T-helper 2 cell treated with Interferon-gamma antibody and Interleukin-4, amounts not matched to agents 5 μg/mL and 100 μg/mL, for 36 hours (primary cell): ENCODE measurements around the gene KLRF2.
A peak's percentile ranks its signal among the peaks of the same experiment; 100 is the strongest.

Source experiments
- DNase-seq: peaks from one replicate; pipeline ENCODE4 v3.0.0; 2021; ENCODE audit warnings: low spot score
- H3K27ac Mint-ChIP-seq: one replicate; pipeline ENCODE4 v1.8.0; 2021; ENCODE audit warnings: mild to moderate bottlenecking, mixed read lengths
- H3K27me3 Mint-ChIP-seq: one replicate; pipeline ENCODE4 v1.8.0; 2021; ENCODE audit warnings: low read depth, mixed read lengths
- H3K36me3 Mint-ChIP-seq: one replicate; pipeline ENCODE4 v1.8.0; 2021; ENCODE audit warnings: low read depth, mixed read lengths
- H3K4me1 Mint-ChIP-seq: one replicate; pipeline ENCODE4 v1.8.0; 2021; ENCODE audit warnings: low read depth, mixed read lengths
- H3K4me3 Mint-ChIP-seq: one replicate; pipeline ENCODE4 v1.8.0; 2022; ENCODE audit warnings: mild to moderate bottlenecking, moderate library complexity, mixed read lengths
- H3K9me3 Mint-ChIP-seq: one replicate; pipeline ENCODE4 v1.8.0; 2021; ENCODE audit warnings: mixed read lengths

The KLRF2 gene

DNA sequence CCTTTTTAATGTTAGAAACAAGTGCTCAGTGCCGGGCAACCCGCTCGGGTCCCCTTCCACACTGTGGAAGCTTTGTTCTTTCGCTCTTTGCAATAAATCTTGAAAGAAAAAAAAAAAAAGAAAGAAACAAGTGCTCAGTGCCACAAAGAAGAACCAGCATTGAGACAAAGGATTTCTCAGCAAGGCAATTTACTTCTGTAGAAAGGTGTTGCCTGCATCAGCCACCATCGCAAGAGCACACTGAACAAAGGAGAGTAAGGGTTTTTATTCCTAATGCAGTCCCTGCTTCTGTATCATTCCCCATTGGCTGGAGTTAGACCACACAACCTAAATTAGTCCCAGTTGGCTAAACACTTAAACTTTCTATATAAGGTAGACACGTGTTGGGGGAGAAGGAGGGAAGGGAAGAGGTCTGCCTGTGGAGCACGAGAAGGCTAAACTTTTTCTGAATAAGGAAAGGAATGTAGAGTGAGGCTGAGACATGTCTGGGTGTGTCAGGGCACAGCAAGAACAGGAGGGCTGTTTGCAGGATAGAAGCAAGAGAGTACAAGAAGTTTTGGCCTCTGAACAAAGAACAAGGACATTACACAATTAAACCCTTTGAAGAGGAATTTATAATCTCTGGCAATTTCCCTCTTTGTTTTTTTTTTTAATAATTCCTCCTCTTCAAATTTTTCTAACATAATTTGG, 21.4 kb downstream of the KLRF2 start:
- Mint-ChIP-seq H3K9me3 (peaks cover 49% of the 10 kb centered on the region), H3K4me1 (peaks cover 16% of the 10 kb centered on the region), H3K4me3 (no peak overlapping the region), H3K27me3 (peaks cover 2% of the 10 kb centered on the region), H3K27ac (no peak overlapping the region), H3K36me3 (peaks cover 17% of the 10 kb centered on the region)
- no peak for DNase-seq

DNA sequence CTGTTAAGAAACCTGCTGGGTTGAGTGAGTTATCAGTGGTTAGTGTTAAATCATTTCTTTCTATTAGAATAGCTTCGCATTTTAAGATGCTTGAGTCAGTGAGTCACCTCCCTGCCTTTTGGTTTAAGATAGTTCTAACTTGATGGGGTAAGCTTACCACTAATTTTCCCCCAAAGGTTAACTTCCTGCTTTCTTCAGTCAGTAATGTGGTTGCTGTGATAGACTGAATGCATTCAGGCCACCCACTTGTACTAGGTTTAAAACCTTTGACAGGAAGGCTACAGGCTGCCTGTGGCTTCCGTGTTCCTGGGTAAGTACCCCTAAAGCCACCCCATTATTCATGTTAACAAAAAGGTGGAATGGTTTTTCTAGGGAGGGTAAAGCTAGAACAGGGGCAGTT, 25.6 kb downstream of the KLRF2 start:
- Mint-ChIP-seq H3K9me3 (peaks cover 80% of the 10 kb centered on the region), H3K27ac (peak overlapping the region; percentile 72), H3K4me1 (peaks cover 13% of the 10 kb centered on the region), H3K27me3 (no peaks in the 10 kb centered on the region), H3K4me3 (peak overlapping the region; percentile 34), H3K36me3 (peaks cover 26% of the 10 kb centered on the region)
- peak; percentile 23 for DNase-seq

DNA sequence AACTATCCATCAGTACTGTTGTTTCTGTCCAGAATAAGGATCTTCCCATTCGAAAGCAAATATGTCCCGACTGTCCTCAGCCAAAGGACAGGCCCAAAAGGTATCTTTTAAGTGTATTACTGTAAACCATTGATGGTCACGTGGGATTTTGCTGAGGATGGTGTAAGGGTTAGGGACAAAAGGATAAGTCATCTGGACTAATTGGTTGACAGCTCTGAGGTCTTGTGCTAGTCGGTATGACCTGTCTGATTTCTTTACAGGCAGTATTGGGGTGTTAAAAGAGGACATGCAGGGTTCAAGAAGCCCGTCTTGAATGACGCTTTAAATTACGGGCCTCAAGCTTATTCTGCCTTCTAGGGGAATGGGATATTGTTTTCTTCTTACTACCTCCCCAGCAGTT, 26.5 kb downstream of the KLRF2 start:
- H3K27ac Mint-ChIP-seq, result no peak overlapping the region
- H3K4me1 Mint-ChIP-seq, result peaks cover 17% of the 10 kb centered on the region
- no peak for DNase-seq
- H3K4me3 Mint-ChIP-seq, result no peak overlapping the region
- peaks cover 26% of the 10 kb centered on the region for H3K36me3 Mint-ChIP-seq
- H3K9me3 Mint-ChIP-seq, result peaks cover 82% of the 10 kb centered on the region
- H3K27me3 Mint-ChIP-seq, result no peaks in the 10 kb centered on the region

DNA sequence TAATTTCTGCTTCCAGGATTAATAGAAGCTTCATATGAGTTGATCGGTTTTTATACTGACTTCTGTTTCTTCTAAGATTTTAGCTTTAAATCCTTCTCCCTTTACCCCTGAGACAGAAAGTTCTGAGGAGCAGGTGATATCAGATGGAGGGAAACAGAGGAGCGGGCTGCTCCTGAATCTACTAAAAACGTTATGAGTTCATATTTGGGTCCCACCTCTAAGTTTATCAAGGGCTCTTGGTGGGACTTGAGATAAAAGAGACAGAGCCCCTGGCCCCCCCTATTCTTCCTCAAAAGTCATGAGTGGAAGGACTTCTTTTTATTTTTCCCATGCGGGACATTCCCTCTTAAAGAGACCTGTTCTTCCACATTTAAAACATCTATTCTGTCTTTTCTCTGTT, 27.1 kb downstream of the KLRF2 start:
- Mint-ChIP-seq H3K4me3 (no peak overlapping the region), H3K27me3 (no peaks in the 10 kb centered on the region), H3K9me3 (peaks cover 78% of the 10 kb centered on the region), H3K4me1 (peaks cover 17% of the 10 kb centered on the region), H3K36me3 (peaks cover 27% of the 10 kb centered on the region), H3K27ac (no peak overlapping the region)
- DNase-seq, result no peak

DNA sequence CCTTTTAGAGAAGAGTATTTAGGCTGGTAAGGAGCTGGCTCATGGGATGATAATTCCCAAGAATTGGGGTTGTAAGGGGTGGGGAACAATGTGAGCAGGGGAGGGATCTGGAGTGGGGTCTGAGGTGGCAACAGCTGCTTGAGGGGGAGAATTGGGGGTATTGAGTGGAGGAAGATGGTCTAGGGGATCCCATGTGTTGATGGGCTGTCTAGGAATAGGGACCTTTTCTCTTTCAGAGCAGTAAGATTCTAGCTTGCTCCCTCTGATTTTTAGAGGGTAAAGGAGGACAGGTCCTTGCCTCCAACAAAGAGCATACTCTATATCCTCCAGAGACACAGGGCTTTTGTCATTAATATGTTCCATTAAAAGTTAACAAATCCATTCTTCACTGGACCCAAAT, 28.4 kb downstream of the KLRF2 start:
- Mint-ChIP-seq H3K27me3 (no peaks in the 10 kb centered on the region), H3K36me3 (peaks cover 25% of the 10 kb centered on the region), H3K27ac (no peak overlapping the region), H3K4me3 (no peak overlapping the region), H3K4me1 (peaks cover 17% of the 10 kb centered on the region), H3K9me3 (peaks cover 74% of the 10 kb centered on the region)
- DNase-seq, result no peak

- no peak for DNase-seq
- H3K27me3 Mint-ChIP-seq, result peaks cover 4% of the 10 kb centered on the region
- peaks cover 17% of the 10 kb centered on the region for H3K4me1 Mint-ChIP-seq
- no peak overlapping the region for H3K27ac Mint-ChIP-seq
- peaks cover 66% of the 10 kb centered on the region for H3K9me3 Mint-ChIP-seq
- peaks cover 19% of the 10 kb centered on the region for H3K36me3 Mint-ChIP-seq
- H3K4me3 Mint-ChIP-seq, result no peak overlapping the region
These were observed 29.6 kb downstream of the KLRF2 start for GRCh38 chr12:9910716-9911421.

GRCh38 chr12:9911708-9912107, 30.4 kb downstream of the KLRF2 start:
- Mint-ChIP-seq H3K4me3 (no peak overlapping the region), H3K27ac (no peak overlapping the region), H3K36me3 (peaks cover 17% of the 10 kb centered on the region), H3K27me3 (peaks cover 6% of the 10 kb centered on the region), H3K4me1 (peaks cover 13% of the 10 kb centered on the region), H3K9me3 (peaks cover 63% of the 10 kb centered on the region)
- DNase-seq, result no peak

DNA sequence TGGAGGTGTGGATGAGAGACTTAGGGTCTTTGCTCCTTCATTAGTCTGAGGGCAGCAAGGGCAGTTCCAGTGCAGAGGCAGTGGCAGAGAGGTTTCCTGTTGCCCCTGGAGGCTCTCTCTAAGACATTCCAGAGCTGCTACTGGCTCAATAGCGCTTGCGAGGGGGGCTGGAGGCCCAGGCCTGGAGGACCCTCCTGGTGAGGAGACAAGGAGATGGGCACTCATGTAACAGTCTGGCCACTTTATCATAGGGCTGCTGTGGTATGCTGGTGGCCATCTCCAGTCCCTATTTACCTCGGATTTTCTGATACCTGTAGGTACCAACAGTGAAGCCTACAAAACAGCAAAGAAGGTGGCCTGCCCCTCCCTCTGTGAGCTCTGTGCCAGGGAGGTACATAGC, 38.2 kb downstream of the KLRF2 start:
- peaks cover 1% of the 10 kb centered on the region for H3K36me3 Mint-ChIP-seq

DNA sequence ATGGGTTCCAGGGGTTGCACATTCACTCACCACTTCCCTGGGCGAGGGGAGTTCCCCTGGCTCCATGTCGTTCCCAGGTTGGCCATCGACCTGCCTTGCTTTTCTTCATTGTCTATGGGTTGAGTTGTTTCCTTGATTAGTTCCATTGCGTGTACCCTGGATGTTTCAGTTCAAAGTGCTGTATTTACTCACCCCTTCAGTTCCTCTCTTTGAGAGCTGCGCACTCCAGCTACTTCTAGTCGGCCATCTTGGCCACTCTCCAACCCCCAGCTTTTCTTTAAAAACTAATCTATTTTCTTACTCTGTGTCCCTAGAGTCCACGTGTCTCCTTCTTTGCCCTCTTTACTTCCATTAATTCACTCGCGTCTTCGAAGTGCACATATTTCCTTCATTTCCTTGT, 39.2 kb downstream of the KLRF2 start:
- H3K27ac Mint-ChIP-seq, result no peak overlapping the region
- DNase-seq, result no peak
- H3K36me3 Mint-ChIP-seq, result peaks cover 1% of the 10 kb centered on the region
- peaks cover 12% of the 10 kb centered on the region for H3K4me1 Mint-ChIP-seq
- peaks cover 3% of the 10 kb centered on the region for H3K9me3 Mint-ChIP-seq
- peaks cover 25% of the 10 kb centered on the region for H3K27me3 Mint-ChIP-seq
- H3K4me3 Mint-ChIP-seq, result no peak overlapping the region

More for the DNA sequence above, 38.2 kb downstream of the KLRF2 start:
- Mint-ChIP-seq H3K9me3 (peaks cover 3% of the 10 kb centered on the region), H3K27me3 (peaks cover 28% of the 10 kb centered on the region), H3K4me1 (peaks cover 10% of the 10 kb centered on the region), H3K4me3 (no peak overlapping the region), H3K27ac (no peak overlapping the region)
- DNase-seq, result no peak

GRCh38 chr12:9922429-9922828, 41.1 kb downstream of the KLRF2 start:
- Mint-ChIP-seq H3K4me1 (peaks cover 16% of the 10 kb centered on the region), H3K27me3 (peaks cover 17% of the 10 kb centered on the region), H3K27ac (no peak overlapping the region), H3K36me3 (peaks cover 1% of the 10 kb centered on the region), H3K4me3 (no peak overlapping the region), H3K9me3 (peaks cover 3% of the 10 kb centered on the region)
- DNase-seq, result no peak

GRCh38 chr12:9925705-9926393, 44.6 kb downstream of the KLRF2 start:
- no peak overlapping the region for H3K27ac Mint-ChIP-seq
- peaks cover 19% of the 10 kb centered on the region for H3K4me1 Mint-ChIP-seq
- peak overlapping the region; percentile 71 for H3K4me3 Mint-ChIP-seq

GRCh38 chr12:9926876-9927275, 45.6 kb downstream of the KLRF2 start:
- DNase-seq, result no peak
- H3K9me3 Mint-ChIP-seq, result peaks cover 3% of the 10 kb centered on the region
- peaks cover 19% of the 10 kb centered on the region for H3K27me3 Mint-ChIP-seq
- peaks cover 19% of the 10 kb centered on the region for H3K4me1 Mint-ChIP-seq
- H3K4me3 Mint-ChIP-seq, result no peak overlapping the region
- H3K36me3 Mint-ChIP-seq, result peaks cover 1% of the 10 kb centered on the region
- no peak overlapping the region for H3K27ac Mint-ChIP-seq

More at GRCh38 chr12:9925705-9926393, 44.6 kb downstream of the KLRF2 start:
- H3K36me3 Mint-ChIP-seq, result peaks cover 1% of the 10 kb centered on the region
- H3K27me3 Mint-ChIP-seq, result peaks cover 17% of the 10 kb centered on the region
- peaks cover 3% of the 10 kb centered on the region for H3K9me3 Mint-ChIP-seq
- no peak for DNase-seq

GRCh38 chr12:9928607-9929006, 47.3 kb downstream of the KLRF2 start:
- no peak overlapping the region for H3K4me3 Mint-ChIP-seq
- H3K4me1 Mint-ChIP-seq, result peaks cover 9% of the 10 kb centered on the region
- H3K27ac Mint-ChIP-seq, result no peak overlapping the region
- no peaks in the 10 kb centered on the region for H3K9me3 Mint-ChIP-seq
- no peak for DNase-seq
- no peaks in the 10 kb centered on the region for H3K36me3 Mint-ChIP-seq
- peaks cover 27% of the 10 kb centered on the region for H3K27me3 Mint-ChIP-seq

GRCh38 chr12:9931245-9931644, 50.0 kb downstream of the KLRF2 start:
- Mint-ChIP-seq H3K27ac (no peak overlapping the region), H3K4me3 (no peak overlapping the region), H3K4me1 (peaks cover 2% of the 10 kb centered on the region), H3K9me3 (no peaks in the 10 kb centered on the region), H3K36me3 (no peaks in the 10 kb centered on the region), H3K27me3 (peaks cover 27% of the 10 kb centered on the region)
- no peak for DNase-seq
